Endodermal cell (in vitro differentiated cells): Measurements from ENCODE around the gene AGK. TPM values are rescaled to one million over a fixed set of nuclear protein-coding genes. Genes with fewer than 3 reads are reported as not detected.

ENCODE experiments used
- DNase-seq: peaks from one replicate; pipeline ENCODE4 v3.0.0-alpha.2; 2017
- H3K27ac ChIP-seq: 2 replicates; pipeline ENCODE4 v1.5.1; 2013; ENCODE audit warnings: mild to moderate bottlenecking, low read depth, low read length, moderate library complexity
- H3K27me3 ChIP-seq: 2 replicates; pipeline ENCODE4 v1.6.1; 2013; ENCODE audit warnings: mild to moderate bottlenecking, low read length, moderate library complexity; ENCODE audit not compliant: insufficient read depth, control insufficient read depth, poor library complexity, severe bottlenecking
- H3K36me3 ChIP-seq: 2 replicates; pipeline ENCODE4 v1.7.0; 2013; ENCODE audit warnings: mild to moderate bottlenecking, low read length, moderate library complexity; ENCODE audit not compliant: control insufficient read depth, insufficient read depth
- H3K4me1 ChIP-seq: one replicate; pipeline ENCODE4 v1.7.0; 2013; ENCODE audit warnings: low read length; ENCODE audit not compliant: control insufficient read depth, insufficient read depth
- H3K4me3 ChIP-seq: 2 replicates; pipeline ENCODE4 v1.5.1; 2013; ENCODE audit warnings: mild to moderate bottlenecking, low read length, moderate library complexity
- H3K9ac ChIP-seq: 2 replicates; pipeline ENCODE4 v1.6.1; 2013; ENCODE audit warnings: mild to moderate bottlenecking, low read length, moderate library complexity; ENCODE audit not compliant: poor library complexity, severe bottlenecking; ENCODE audit errors: extremely low read depth
- H3K9me3 ChIP-seq: 2 replicates; pipeline ENCODE4 v1.6.1; 2013; ENCODE audit warnings: mild to moderate bottlenecking, low read length, moderate library complexity; ENCODE audit not compliant: control insufficient read depth
- H3K27ac Mint-ChIP-seq: 2 replicates; pipeline ENCODE4 v1.8.0; 2020; ENCODE audit warnings: mixed read lengths
- H3K27me3 Mint-ChIP-seq: 2 replicates; pipeline ENCODE4 v1.8.0; 2021; ENCODE audit warnings: mild to moderate bottlenecking, mixed read lengths; ENCODE audit not compliant: insufficient read depth
- H3K36me3 Mint-ChIP-seq: 2 replicates; pipeline ENCODE4 v1.8.0; 2020; ENCODE audit warnings: low read depth, mixed read lengths
- H3K4me1 Mint-ChIP-seq: 2 replicates; pipeline ENCODE4 v1.8.0; 2020; ENCODE audit warnings: mixed read lengths
- H3K4me3 Mint-ChIP-seq: 2 replicates; pipeline ENCODE4 v1.8.0; 2020; ENCODE audit warnings: mild to moderate bottlenecking, moderate library complexity, mixed read lengths
- H3K9me3 Mint-ChIP-seq: 2 replicates; pipeline ENCODE4 v1.8.0; 2020; ENCODE audit warnings: mild to moderate bottlenecking, mixed read lengths
- CTCF ChIP-seq: fragments of 200-600 bp; sonication (generic); conservative IDR thresholded peaks from 2 replicates; pipeline ENCODE4 v1.5.0; 2021; ENCODE audit warnings: antibody characterized with exemption, mild to moderate bottlenecking
- whole genome bisulfite sequencing, 2 experiments: methylation state at CpG; one replicate each; pipeline versions ENCODE4 v1.1.5 to v1.1.7; 2013; ENCODE audit warnings: missing lambda C conversion rate in 2 of 2, mixed read lengths in 1 of 2; ENCODE audit not compliant: insufficient coverage in 1 of 2, insufficient read length in 1 of 2; 5-methylcytosine and 5-hydroxymethylcytosine counted together
- total RNA-seq, 2 donors: library from RNA; stranded (reverse); fragmentation: NEBNext Ultra II Directional in 1 of 2; extraction: Animal tissue kit (Norgen Biotek cat#: 25700) in 1 of 2; gene quantifications; 2 replicates in 1 of 2; 3 replicates in 1 of 2; pipeline ENCODE4 v1.2.1, GENCODE V29; 2021

Gene AGK
- total RNA-seq, 2 donors from 2014 or later: 30.2 to 41.7 TPM

- Mint-ChIP-seq H3K36me3 (no peaks in the 10 kb centered on the region), H3K27me3 (peaks cover 40% of the 10 kb centered on the region), H3K27ac (no peak overlapping the region), H3K9me3 (no peaks in the 10 kb centered on the region), H3K4me3 (peak overlapping the region; percentile 60), H3K4me1 (peaks cover 48% of the 10 kb centered on the region)
- Histone ChIP-seq H3K36me3 (no peaks in the 10 kb centered on the region), H3K27ac (no peak overlapping the region), H3K9me3 (no peaks in the 10 kb centered on the region), H3K27me3 (peaks cover 32% of the 10 kb centered on the region), H3K4me1 (peaks cover 14% of the 10 kb centered on the region), H3K9ac (no peak overlapping the region), H3K4me3 (no peak overlapping the region)
- no peak for DNase-seq
- WGBS, 2 experiments: 88 to 94% methylated on average over 3 to 4 of the region's 4 CpGs
- TF ChIP-seq CTCF: no peak
These were observed 151.7 kb downstream of the AGK start for GRCh38 chr7:141702892-141703291.

- no peaks in the 10 kb centered on the region for H3K36me3 Mint-ChIP-seq
- 34 to 35% methylated on average over 3 of the region's 3 CpGs for WGBS, 2 experiments
- H3K27me3 ChIP-seq: peaks cover 32% of the 10 kb centered on the region
- no peak overlapping the region for H3K27ac ChIP-seq
- peaks cover 45% of the 10 kb centered on the region for H3K4me1 Mint-ChIP-seq
- H3K4me1 ChIP-seq: peaks cover 14% of the 10 kb centered on the region
- DNase-seq: no peak
- H3K4me3 Mint-ChIP-seq: peak overlapping the region; percentile 17
- H3K27me3 Mint-ChIP-seq: peaks cover 34% of the 10 kb centered on the region
- H3K9me3 ChIP-seq: no peaks in the 10 kb centered on the region
- H3K36me3 ChIP-seq: no peaks in the 10 kb centered on the region
- no peak overlapping the region for H3K4me3 ChIP-seq
- no peak overlapping the region for H3K9ac ChIP-seq
- no peaks in the 10 kb centered on the region for H3K9me3 Mint-ChIP-seq
- H3K27ac Mint-ChIP-seq: no peak overlapping the region
- no peak for TF ChIP-seq CTCF
These were observed 152.9 kb downstream of the AGK start for GRCh38 chr7:141704112-141704511.

- Mint-ChIP-seq H3K4me3 (peak overlapping the region; percentile 17), H3K36me3 (no peaks in the 10 kb centered on the region), H3K9me3 (no peaks in the 10 kb centered on the region), H3K4me1 (peaks cover 48% of the 10 kb centered on the region), H3K27ac (peak overlapping the region; percentile 18), H3K27me3 (peaks cover 29% of the 10 kb centered on the region)
- Histone ChIP-seq H3K36me3 (no peaks in the 10 kb centered on the region), H3K27ac (no peak overlapping the region), H3K4me3 (no peak overlapping the region), H3K27me3 (peaks cover 26% of the 10 kb centered on the region), H3K9ac (no peak overlapping the region), H3K4me1 (peaks cover 14% of the 10 kb centered on the region), H3K9me3 (no peaks in the 10 kb centered on the region)
- no peak for DNase-seq
- no peak for TF ChIP-seq CTCF
- WGBS, 2 experiments: 79 to 86% methylated on average over 5 of the region's 5 CpGs
These were observed 153.5 kb downstream of the AGK start for GRCh38 chr7:141704741-141705140.

Other genes starting within 250 kb of the AGK start
- 10 to 100 TPM; 24.5 to 25.4 TPM for gene DENND11, start 150.8 kb downstream of the AGK start, total RNA-seq
- not detected for gene WEE2, start 156.9 kb downstream of the AGK start, total RNA-seq
- gene SSBP1, start 186.9 kb downstream of the AGK start, total RNA-seq: 100 to 1,000 TPM; 179 to 194 TPM
- gene TAS2R3, start 212.7 kb downstream of the AGK start, total RNA-seq: 1 to 10 TPM; 1.6 to 2.6 TPM
- 1 to 10 TPM; 2.3 to 2.5 TPM for gene TAS2R4, start 225.3 kb downstream of the AGK start, total RNA-seq
- gene TAS2R5, start 238.8 kb downstream of the AGK start, total RNA-seq: 1 to 10 TPM; 3.1 to 3.6 TPM